ENCODE measurements around the gene SLC6A9.

SLC6A9 gene

DNA sequence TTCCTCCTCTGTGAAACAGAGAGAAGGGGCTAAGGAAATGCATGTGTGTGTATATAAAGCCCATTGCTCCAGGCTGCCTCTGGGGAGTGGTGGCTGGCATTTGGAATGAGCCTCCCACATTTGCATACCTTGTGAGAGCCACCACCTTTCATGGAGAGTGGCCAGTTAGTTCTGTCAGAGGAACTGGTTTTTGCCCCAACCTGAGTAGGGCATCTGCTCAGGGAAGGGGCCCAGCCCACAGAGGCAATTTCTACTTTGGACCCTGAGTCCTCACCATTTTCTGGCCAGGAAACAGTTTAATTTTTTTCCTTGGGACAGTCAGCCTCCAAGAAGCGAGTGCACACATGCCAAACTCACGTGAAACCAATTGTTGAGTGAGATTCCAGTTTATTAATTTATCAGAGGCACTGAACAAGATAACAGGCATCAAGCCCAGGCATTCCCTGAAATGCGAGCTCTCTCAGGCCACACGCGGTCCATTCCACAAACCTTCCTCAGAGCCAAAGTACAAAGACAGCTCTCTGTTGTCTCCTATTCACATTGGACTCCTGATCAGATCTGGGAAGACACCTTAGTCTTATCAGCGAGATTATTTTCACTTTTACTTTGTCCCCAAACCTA is 1.0 kb upstream of the SLC6A9 start:
- in situ Hi-C loops (cut with MboI; ENCODE audit: low sequenced_read_pairs) = loop anchor here (25.0 kb wide), 1 partner anchor 270 kb away; no protein-coding TSS in a partner anchor

DNA sequence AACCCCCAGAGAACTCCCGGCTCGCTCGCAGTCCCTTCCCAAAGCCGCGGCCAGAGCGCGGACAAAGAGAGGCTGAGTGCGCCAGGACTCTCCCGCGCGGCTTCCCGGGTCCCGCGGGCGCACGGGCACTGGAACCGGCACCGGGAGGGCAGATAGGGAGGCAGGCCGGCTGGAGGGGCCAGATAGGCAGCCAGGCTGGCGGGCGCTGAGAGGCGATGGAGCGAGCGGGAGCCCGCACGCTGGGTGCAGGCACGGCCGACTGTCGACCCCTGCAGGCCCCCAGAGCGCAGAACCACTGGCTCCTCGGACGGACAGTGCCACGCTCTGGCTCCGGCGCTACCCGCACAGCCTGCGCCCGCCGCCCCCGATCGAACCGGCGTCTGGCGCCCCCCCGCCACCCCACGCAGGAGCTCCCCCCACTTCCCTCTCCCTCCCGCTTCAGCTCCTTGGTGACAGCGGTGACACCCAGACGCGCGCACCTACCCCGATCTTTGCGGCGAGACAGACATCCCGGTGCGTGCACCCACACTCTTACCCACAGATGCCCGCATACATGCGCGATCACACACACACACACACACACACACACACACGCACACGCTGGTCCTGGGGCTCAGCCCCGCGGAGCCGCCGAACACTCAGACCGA is 534 bp downstream of the SLC6A9 start:
- in situ Hi-C loops (cut with MboI; ENCODE audit: low sequenced_read_pairs) = loop anchor here (25.0 kb wide), 1 partner anchor 268 kb away; no protein-coding TSS in a partner anchor

DNA sequence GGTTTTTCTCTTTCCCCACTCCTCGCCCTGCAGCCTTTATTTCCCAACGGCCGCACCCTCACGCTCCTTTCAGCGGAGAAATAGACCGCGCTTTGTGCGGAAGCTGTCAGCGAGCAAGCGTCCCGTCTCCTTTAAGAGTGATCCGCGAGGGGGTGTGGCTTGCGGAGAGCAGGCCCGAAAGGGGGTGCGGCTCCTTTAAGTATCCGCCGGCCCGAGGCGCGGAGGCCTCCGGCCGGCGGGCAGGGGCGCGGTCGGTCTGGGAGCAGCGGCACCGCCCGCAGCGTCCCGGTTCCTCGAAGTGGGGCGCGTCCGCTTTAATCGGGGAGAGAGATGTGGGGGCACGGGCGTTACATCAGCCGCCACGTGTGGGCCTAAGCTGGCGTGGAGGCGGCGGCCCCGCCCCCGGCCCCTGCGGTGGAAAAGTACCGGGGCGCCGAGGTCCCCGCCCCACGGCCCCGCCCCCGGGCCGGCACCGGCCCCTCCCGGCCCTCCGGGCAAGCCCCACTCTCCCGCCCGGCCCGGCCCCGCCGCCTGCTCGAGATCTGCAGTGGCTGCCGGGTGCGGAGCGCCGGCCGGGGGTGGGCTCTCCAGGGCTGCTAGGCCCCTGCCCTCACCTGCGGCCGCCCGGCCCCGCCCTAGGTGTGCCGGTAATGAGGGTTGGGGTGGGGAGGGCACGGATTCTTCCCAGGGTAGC is 1.2 kb downstream of the SLC6A9 start:
- in situ Hi-C loops (cut with MboI; ENCODE audit: low sequenced_read_pairs) = loop anchor here (25.0 kb wide), 1 partner anchor 268 kb away; no protein-coding TSS in a partner anchor

DNA sequence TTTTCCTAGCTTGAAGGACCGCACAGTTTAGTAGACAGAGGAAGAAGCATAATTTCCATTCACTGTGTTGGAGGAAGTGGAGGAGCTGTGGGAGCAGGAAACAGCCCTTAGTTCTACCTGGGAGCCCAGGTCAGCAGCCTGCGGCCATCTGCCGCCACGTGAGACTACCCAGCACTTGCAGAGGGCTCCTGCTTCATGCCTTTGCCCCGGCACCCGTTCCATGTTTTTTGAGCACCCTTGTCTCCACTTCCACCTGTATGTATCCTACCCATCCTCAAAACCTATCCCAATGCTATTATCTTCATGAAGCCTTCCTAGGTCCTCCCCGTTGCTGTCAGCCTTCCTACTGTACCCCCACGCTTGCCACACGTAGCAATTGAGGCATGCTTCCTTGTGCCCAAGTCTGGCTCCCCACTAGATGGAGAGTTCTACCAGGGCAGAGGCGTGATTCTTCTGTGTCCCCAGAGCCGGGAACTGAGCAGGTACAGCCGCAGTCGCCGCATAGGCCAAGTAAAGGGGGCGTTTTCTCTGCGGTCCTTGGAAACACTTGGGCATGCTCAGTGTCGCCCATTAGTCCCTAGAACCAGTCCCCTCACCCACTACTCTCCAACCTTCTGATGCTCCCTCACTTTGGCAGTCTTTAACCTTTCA is 1.9 kb downstream of the SLC6A9 start:
- in situ Hi-C loops (cut with MboI; ENCODE audit: low sequenced_read_pairs) = loop anchor here (25.0 kb wide), 1 partner anchor 267 kb away; no protein-coding TSS in a partner anchor

DNA sequence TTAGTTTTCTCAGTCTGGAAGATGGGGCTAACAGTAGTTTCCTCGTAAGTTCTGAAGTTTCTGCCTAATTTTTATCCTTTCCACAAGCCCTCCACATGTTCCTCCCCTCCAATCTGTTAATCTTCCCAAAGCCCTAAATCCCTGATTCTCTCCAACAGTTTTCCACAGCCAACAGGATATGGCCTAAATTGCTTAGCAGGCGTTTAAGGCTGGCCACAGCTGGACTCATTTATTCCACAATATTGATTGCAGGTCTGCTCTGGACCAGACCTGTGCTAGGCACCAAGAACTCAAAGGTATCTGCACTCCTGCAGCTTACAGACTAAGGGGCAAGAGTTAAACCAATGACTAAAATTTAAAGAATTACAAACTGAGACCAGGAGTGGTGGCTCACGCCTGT is 3.9 kb downstream of the SLC6A9 start:
- in situ Hi-C loops (cut with MboI; ENCODE audit: low sequenced_read_pairs) = loop anchor here (25.0 kb wide), 1 partner anchor 265 kb away; no protein-coding TSS in a partner anchor

DNA sequence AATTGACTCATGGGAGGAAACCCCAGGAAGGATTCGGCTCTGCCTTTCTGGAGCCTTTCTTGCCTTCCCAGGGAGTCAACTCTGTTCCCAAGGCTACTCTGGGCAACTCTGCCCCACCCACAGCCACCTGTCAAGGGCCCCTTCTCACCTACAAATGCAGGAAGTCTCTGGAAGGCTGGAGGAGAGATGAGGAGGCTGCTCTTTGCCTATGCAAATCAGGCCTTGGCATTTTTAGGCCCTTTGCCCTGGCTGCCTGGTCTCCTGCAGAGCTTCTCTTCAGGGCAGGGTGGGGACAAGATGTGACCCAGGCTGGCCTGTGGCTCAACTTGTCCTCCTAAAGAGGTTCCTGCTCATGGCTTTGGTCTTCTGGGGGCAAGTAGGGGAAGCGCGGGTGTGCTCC is 5.4 kb downstream of the SLC6A9 start:
- in situ Hi-C loops (cut with MboI; ENCODE audit: low sequenced_read_pairs) = loop anchor here (25.0 kb wide), 1 partner anchor 264 kb away; no protein-coding TSS in a partner anchor

DNA sequence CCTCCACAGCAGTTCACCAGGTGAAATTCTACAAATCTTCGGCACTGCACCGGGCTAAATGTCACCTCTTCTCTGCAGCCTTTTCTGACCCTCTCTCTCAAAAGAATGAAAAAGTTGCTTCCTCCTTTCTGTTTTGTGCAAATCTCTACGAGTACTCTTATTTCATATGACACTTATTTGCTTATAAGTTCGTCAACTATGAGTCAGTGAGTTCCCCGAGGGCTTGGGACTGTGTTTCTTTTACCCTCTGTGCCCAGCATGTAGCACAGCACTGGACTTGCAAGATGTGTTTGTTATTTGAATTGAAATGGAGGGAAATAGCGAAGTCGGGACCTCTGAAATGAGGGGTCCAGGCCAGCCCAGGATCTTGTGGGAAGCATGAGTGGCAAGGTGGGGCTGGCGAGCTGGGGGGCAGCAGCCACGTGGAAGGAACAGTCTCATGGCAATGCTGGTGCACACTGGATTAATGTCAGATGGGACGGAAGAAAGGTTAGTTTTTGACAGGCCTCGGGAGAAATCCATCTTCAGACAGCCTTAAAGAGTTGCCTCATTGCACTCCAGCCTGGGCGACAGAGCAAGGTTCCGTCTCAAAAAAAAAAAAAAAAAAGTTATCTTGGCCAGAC is 6.2 kb downstream of the SLC6A9 start:
- in situ Hi-C loops (cut with MboI; ENCODE audit: low sequenced_read_pairs) = loop anchor here (25.0 kb wide), 1 partner anchor 263 kb away; no protein-coding TSS in a partner anchor

DNA sequence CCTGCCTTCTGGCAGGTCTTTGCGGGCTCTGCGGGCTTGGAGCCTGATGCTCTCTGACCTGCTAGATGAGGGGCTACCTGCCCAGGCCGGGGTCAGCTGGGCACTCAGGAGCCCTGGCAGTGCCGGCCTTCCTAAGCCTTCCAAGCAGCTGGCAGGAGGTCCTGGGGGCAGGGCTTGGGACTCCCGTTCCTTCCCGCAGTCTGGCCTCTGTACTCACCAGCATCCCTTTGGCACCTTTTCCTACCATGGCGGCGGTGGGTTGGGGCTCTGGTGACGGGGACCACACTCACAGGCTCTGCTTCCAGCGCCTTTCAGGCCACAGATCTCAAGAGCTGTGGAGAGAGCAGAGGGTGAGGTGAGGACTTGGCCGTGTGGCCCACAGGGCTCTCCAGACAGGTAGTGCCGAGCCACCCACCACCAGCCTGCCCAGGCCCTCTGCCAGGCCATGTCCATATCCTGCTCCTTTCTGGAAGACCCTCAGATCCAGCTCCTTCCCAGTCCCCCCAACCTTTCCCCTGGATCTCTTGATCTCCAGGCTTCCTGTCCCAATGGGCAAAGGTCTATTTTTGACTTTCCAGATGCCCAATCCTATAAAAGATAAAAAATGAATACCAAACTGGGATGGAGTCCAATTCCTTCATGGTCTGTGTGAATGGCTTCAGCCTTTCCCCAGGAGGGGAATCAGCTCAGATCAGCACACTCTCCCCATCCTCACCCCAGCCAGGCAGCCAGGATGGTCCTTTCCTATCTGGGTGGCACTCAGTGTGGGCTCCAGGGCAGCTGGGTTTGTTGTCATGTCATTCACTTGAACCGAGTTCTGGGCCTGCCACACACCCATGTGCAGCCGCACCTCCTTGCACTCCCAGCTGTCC is 7.0 kb downstream of the SLC6A9 start:
- in situ Hi-C loops (cut with MboI; ENCODE audit: low sequenced_read_pairs) = no loop called here

DNA sequence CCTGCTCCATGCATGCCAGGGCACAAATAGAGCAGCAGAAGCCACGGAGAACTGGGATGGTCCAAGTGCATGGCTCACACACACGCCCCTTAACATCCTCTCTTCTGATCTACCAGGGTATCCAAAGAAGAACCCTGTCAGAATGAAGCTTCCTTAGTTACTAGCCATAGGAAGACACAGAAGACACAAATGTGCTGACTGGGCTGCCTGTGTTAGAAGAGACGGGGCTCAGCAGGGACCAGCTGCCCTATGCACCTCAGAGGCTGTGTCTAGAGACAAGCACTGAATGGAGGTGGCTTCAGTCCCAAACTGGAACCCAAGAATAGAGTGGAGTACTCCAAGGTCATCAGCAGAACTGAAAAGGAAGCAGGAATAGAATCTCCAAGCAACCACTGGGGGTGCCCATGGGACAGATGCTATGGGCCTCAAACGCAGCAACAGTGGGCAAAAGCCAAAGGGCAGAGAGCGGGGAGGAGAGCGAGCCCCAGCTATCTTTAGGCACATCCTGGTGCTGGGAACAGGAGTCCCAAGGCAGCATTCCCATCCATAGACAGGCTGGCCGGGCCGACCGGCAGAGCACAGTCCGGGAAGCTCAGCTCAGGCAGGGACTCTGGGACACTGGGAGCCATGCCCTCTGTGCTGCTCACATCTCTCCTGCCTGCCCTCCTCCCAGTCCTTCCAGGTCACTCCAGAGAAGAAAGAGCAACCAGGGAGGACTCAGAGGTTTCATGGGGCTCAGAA is 9.5 kb downstream of the SLC6A9 start:
- in situ Hi-C loops (cut with MboI; ENCODE audit: low sequenced_read_pairs) = no loop called here

DNA sequence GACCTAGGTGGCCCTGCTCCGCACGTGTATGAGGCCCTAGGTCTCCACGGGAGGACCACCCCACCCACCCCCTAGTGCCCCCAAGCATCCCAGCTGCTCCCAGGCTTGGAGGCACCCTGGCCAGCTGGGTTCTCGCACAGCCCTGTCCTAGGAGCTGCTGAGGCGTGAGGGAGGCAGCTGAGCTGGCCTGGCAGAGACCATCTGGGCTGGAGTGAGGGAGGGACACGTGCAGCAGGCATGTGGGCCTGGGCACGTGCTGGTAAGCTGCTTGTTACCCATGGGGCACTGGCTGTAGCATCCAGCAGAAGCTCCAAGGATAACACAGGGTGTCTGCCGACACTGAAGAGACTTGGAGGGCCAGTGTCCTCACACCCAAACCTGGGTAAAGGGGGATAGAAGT is 10.1 kb downstream of the SLC6A9 start:
- in situ Hi-C loops (cut with MboI; ENCODE audit: low sequenced_read_pairs) = no loop called here

DNA sequence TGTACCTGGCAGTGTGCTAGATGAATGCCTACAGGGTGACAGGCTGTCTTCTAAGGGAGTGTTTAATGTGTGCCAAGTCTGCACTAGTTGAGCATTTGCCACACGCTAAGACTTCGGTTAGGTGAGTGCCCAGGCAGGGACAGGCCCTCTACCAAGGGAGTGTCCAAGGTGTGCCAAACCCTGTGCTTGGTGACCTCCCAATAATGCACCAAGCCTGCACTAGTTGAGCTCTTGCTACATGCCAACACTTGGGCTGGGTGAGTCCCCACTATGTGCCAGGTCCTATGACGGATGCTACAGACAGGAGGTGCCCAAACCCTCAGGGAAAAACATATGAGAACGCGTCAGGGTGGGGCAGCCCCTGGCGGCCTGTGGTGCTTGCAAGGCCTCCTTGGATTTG is 10.8 kb downstream of the SLC6A9 start:
- in situ Hi-C loops (cut with MboI; ENCODE audit: low sequenced_read_pairs) = no loop called here

DNA sequence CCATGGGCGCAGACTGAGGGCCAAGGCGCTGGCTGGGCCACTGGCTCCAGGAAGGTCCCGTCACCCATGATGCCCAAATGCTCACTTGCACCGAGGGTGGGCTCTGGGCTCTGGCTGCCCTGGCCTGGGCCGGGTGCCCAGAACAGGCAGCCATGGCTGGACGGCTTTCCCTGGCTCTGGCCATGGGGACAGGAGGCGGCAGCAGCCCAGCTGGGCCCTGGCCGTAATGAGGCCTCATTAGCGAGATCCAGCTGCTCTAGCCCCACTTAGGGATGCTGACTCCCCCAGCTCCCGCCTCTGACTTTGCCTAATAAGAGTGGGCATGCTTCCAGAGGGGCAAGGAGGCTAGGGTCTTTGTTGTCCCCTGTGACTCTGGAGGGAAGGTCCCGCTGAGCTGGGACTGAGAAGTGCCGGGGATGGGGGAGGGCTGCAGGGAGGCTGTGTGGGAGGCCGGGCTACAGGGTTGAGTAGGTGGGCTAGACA is 11.8 kb downstream of the SLC6A9 start:
- in situ Hi-C loops (cut with MboI; ENCODE audit: low sequenced_read_pairs) = no loop called here

DNA sequence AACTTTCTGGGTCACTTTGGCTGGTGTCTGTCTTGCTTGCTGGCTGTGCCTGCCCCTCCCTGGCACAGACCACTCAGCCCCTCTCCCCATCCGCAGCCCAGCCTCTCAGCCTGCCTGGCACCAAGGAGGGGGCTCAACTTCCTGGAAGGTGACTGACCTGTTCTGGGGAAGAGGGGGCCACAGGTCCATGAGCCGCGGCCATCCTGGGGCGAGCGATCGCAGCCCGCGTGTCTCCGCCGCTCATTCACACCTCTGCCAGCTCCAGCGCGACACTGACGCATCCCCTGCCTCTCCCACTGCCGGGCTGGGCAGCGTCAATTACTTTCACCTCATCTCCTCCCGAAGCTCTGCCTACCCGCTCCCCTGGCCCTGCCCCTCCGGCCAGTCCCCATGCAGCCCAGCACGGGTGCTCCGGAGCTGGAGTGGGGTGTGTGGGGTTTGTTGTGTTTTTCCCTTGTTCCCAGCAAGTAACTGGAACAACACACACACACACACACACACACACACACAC is 14.3 kb downstream of the SLC6A9 start:
- in situ Hi-C loops (cut with MboI; ENCODE audit: low sequenced_read_pairs) = no loop called here

DNA sequence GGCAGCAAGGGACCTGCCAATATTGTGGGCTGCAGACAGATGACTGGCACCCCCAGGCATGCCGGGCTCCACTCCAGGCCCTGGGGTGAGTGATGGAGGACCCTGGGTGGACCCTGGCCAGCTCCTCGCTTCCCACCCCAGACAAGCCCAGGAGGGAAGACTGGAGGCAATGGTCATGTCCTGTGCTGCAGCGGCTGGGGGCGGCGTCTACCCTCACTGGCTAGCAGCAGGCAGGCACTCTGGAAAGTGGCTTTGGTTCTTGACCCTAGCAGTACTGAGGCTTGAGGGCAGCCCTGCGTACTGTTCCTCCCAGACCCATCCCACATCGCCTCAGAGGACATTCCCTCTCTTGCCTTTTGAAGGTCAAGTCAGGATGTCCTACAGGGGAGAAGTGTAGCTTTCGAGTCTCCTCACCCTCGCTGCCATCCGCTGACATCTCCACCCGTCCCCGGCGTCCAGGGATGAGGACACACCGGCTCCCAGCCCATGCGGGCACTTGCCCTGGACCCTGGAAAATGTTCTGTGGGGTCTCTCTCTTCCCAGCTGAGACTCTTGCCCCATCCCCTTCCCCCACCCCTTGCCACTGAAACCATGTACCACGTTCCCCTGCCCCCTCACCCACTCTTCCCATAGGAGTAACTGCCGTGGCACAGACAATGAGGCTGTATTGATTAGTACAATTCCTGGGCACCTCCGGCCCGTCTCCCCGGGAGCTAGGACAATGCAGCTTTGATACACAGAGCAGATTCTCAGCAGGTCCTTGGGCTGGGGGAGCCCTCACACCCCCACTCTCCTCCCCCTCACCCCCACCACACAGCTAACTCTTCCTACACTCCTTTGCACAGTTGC is 15.0 kb downstream of the SLC6A9 start:
- in situ Hi-C loops (cut with MboI; ENCODE audit: low sequenced_read_pairs) = no loop called here

DNA sequence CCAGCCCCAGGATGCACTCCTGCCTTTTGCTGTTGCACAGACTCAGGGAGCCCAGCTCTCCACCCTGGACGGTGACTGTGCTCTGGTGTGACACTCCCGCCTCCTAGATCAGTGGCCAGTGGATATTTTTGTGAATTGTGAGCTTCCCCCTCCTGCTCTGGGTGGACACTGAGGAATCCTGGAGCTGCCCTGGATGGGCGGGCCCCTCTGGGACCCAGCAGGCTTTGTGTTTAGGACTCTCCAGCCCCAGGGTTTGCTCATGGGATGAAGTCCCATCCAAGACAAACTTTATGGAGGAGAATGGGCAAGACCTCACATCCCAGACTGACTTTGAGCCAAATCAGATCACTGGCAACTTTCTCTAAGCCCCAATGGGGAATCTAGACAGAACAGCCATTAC is 16.1 kb downstream of the SLC6A9 start:
- in situ Hi-C loops (cut with MboI; ENCODE audit: low sequenced_read_pairs) = no loop called here

DNA sequence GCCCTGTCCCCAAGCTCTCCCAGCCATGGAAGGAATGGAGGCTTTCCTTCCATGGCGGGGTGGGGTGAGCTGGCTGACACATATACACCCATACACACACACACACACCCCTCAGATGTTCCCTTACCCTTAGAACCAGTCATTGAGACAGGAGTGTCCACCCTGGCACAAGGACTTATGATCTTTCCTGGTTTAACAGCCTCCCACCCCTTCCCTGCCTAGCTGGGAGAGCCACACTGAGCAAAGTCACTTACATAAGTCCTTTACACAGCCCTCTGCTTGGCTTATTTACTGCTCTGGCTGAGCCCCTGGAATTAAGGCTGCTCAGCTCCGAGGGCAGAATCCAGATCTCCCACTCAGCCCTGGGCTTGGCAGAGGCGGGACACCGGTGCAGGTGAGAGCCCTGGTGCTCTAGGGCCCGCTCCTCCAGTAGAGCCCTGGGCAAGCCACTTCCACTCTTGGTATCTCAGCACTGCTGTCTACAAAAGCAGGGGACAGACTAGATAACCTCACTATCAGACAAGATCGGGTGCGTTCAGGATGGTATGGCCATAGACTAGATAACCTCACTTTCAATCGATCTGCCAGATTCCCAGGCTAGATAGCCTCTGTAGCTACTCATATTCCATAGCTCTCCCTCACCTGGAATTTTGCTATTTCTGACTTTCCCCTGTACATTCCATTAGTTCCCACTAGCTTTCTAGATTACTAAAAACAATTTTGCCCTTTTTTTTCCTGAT is 16.7 kb downstream of the SLC6A9 start:
- in situ Hi-C loops (cut with MboI; ENCODE audit: low sequenced_read_pairs) = no loop called here

DNA sequence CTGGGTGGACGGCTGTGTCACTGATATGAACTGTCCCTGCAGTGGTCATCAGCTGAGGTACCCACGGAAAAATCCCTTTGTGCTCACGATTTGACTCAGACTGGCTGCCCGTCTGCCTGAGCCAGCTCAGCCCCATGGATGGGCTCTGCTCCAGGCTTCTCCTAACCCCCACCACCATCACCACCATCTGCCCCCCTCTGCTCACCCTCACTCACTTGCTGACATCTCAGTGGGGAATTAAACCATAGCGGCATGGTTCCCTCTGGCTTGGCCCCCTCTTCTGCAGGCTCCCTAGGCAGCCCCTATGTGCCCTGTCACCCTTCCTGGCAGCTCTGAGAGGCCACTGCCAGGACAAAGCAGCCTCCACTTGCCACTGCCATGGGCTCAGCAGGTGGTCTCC is 17.3 kb downstream of the SLC6A9 start:
- in situ Hi-C loops (cut with MboI; ENCODE audit: low sequenced_read_pairs) = no loop called here
